ENCODE measurements around the gene RNF19B. TPM values are rescaled to one million over a fixed set of nuclear protein-coding genes. Genes with fewer than 3 reads are reported as not detected.

RNF19B gene
- total and polyA plus RNA-seq, 10 of the 15 experiments (the other 5 are each of a cell fraction or from before 2014, with no cell fraction given), result 2.8 to 32.6 (median 16.6) TPM

DNA sequence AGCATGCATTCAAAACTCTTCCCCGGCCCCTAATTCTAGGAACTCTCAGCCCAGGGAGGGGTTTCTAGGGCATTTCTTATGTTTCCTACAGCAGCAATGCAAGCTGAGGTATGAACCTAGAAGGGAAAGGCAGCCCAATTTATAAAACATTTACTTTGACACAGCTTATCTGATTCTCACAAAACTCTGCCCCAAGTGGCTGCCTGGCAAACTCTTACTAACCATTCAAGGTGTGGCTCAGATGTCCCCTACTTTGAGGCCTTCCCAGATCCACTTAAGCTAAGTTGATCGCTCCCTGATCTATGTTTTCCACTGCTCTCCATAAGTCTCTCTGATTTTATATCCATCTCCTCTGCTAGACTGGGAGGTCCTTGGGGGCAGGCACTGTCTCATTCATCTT is 36.7 kb upstream of the RNF19B start (continued):
- TF ChIP-seq, protein P1, sequence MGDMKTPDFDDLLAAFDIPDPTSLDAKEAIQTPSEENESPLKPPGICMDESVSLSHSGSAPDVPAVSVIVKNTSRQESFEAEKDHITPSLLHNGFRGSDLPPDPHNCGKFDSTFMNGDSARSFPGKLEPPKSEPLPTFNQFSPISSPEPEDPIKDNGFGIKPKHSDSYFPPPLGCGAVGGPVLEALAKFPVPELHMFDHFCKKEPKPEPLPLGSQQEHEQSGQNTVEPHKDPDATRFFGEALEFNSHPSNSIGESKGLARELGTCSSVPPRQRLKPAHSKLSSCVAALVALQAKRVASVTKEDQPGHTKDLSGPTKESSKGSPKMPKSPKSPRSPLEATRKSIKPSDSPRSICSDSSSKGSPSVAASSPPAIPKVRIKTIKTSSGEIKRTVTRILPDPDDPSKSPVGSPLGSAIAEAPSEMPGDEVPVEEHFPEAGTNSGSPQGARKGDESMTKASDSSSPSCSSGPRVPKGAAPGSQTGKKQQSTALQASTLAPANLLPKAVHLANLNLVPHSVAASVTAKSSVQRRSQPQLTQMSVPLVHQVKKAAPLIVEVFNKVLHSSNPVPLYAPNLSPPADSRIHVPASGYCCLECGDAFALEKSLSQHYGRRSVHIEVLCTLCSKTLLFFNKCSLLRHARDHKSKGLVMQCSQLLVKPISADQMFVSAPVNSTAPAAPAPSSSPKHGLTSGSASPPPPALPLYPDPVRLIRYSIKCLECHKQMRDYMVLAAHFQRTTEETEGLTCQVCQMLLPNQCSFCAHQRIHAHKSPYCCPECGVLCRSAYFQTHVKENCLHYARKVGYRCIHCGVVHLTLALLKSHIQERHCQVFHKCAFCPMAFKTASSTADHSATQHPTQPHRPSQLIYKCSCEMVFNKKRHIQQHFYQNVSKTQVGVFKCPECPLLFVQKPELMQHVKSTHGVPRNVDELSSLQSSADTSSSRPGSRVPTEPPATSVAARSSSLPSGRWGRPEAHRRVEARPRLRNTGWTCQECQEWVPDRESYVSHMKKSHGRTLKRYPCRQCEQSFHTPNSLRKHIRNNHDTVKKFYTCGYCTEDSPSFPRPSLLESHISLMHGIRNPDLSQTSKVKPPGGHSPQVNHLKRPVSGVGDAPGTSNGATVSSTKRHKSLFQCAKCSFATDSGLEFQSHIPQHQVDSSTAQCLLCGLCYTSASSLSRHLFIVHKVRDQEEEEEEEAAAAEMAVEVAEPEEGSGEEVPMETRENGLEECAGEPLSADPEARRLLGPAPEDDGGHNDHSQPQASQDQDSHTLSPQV (IDR thresholded peaks at IDR 0.05), result no peak
- TF ChIP-seq TCF12 (IDR thresholded peaks at IDR 0.05; ENCODE audit: low read depth, low read length) (no peak), CEBPZ (IDR thresholded peaks at IDR 0.05; ENCODE audit: low read depth, low read length) (no peak), TBL1XR1 (IDR thresholded peaks at IDR 0.05; ENCODE audit: low read depth, low read length) (no peak), SMC3 (IDR thresholded peaks at IDR 0.05; ENCODE audit: borderline replicate concordance, low read length) (peak; percentile 6; the same call in 1 of the 2 replicates), YBX1 (IDR thresholded peaks at IDR 0.05) (no peak), MXI1 (IDR thresholded peaks at IDR 0.05; ENCODE audit: low read depth, low read length) (no peak)
- TF ChIP-seq, protein P2, sequence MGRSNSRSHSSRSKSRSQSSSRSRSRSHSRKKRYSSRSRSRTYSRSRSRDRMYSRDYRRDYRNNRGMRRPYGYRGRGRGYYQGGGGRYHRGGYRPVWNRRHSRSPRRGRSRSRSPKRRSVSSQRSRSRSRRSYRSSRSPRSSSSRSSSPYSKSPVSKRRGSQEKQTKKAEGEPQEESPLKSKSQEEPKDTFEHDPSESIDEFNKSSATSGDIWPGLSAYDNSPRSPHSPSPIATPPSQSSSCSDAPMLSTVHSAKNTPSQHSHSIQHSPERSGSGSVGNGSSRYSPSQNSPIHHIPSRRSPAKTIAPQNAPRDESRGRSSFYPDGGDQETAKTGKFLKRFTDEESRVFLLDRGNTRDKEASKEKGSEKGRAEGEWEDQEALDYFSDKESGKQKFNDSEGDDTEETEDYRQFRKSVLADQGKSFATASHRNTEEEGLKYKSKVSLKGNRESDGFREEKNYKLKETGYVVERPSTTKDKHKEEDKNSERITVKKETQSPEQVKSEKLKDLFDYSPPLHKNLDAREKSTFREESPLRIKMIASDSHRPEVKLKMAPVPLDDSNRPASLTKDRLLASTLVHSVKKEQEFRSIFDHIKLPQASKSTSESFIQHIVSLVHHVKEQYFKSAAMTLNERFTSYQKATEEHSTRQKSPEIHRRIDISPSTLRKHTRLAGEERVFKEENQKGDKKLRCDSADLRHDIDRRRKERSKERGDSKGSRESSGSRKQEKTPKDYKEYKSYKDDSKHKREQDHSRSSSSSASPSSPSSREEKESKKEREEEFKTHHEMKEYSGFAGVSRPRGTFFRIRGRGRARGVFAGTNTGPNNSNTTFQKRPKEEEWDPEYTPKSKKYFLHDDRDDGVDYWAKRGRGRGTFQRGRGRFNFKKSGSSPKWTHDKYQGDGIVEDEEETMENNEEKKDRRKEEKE (IDR thresholded peaks at IDR 0.05), result no peak
